AG04449 (cell line): ENCODE measurements around the gene ERBIN.

Experiments used
- CTCF ChIA-PET: fragments of 350-600 bp; formaldehyde crosslinking; extraction: SDS; loops from one replicate; lab custom pipeline; 2021; ENCODE audit warnings: antibody characterized with exemption; lab: Yijun Ruan, JAX
- POLR2A ChIA-PET: fragments of 400-600, 350-600 bp; formaldehyde crosslinking; extraction: SDS; loops from one replicate; lab custom pipeline; 2020; ENCODE audit warnings: antibody characterized with exemption, inconsistent platforms; lab: Yijun Ruan, JAX
- DNase-seq: peaks from one replicate; pipeline ENCODE4 v3.0.0-alpha.2; 2010; ENCODE audit warnings: low read depth, low spot score
- H3K4me3 ChIP-seq: 2 replicates; pipeline ENCODE4 v1.5.1; 2011; ENCODE audit warnings: low read depth, mild to moderate bottlenecking, control low read depth, low read length
- TF ChIP-seq, protein P1 (sequence below): IDR thresholded peaks from one replicate; pipeline ENCODE4 v1.5.1; 2011; ENCODE audit warnings: mild to moderate bottlenecking, moderate library complexity, low read length, control low read depth, inconsistent platforms; ENCODE audit not compliant: insufficient read depth; ENCODE audit errors: missing control alignments

Gene ERBIN

DNA sequence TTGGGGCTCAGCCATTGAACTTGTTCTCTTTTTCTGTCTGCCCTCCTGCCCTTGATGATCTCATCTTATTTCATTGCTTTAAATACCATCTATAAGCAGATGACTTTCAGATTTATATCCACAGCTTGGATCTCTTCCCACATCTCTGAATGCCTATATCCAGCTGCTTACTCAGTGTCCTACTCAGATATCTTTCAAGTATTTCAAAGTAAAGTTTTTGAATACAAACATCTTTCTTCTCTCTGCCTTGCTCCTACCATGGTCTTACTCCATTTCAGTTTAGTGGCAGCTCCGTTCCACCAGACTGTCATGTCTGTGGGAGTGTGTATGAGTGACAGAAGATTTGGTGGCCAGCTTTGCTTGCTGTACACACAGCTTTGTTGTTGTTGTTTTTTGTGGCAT lies 59.7 kb downstream of the ERBIN start:
- no peak overlapping the region; the same call in 1 of the 2 replicates for H3K4me3 ChIP-seq
- ChIA-PET POLR2A (interaction anchor here (0.6 kb wide), 1 partner anchor 65 kb away, joined by 3 read pairs; no protein-coding TSS in a partner anchor), CTCF (interaction anchor here (1.0 kb wide), 1 partner anchor 244 kb away, joined by 3 read pairs; no protein-coding TSS in a partner anchor)
- DNase-seq = peak; percentile 73
- TF ChIP-seq, protein P1, sequence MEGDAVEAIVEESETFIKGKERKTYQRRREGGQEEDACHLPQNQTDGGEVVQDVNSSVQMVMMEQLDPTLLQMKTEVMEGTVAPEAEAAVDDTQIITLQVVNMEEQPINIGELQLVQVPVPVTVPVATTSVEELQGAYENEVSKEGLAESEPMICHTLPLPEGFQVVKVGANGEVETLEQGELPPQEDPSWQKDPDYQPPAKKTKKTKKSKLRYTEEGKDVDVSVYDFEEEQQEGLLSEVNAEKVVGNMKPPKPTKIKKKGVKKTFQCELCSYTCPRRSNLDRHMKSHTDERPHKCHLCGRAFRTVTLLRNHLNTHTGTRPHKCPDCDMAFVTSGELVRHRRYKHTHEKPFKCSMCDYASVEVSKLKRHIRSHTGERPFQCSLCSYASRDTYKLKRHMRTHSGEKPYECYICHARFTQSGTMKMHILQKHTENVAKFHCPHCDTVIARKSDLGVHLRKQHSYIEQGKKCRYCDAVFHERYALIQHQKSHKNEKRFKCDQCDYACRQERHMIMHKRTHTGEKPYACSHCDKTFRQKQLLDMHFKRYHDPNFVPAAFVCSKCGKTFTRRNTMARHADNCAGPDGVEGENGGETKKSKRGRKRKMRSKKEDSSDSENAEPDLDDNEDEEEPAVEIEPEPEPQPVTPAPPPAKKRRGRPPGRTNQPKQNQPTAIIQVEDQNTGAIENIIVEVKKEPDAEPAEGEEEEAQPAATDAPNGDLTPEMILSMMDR = no peak

DNA sequence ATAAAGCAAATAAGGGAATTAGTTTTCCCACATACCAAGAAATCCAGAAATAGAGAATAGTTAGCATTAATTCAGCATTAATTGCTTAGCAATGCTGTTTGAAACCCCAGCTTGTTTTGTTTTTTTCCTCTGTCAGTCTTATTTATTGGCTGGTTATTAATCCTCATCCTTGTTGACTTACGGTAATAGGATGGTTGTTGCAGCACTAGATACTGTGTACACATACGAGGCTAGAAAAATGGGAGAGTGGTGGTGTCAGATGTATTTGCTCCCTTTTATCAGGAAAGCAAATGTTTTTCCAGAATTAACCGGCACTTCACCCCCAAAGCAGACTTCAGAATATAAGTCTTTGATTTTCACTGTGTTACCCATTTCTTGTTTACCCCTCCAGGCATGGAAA lies 60.4 kb downstream of the ERBIN start:
- ChIA-PET CTCF (interaction anchor here (1.0 kb wide), 1 partner anchor 244 kb away, joined by 3 read pairs; no protein-coding TSS in a partner anchor), POLR2A (no interaction called here)
- TF ChIP-seq, protein P1 = no peak
- no peak for DNase-seq
- H3K4me3 ChIP-seq = no peak overlapping the region

DNA sequence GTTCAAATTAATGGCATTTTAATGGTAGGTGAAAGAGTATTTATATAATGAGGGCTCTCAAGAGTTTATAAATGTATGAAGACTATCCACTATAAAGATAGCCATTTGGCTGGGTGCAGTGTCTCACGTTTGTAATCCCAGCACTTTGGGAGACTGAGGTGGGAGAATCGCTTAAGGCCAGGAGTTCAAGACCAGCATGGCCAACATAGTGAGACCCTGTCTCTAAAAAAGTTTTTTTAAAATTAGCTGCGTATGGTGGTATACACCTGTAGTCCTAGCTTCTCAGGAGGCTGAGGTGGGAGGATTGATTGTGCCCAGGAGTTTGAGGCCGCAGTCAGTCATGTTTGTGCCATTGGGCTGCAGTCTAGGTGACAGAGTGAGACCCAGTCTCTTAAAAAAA lies 61.6 kb downstream of the ERBIN start:
- no peak overlapping the region for H3K4me3 ChIP-seq
- no peak for DNase-seq
- ChIA-PET CTCF (no interaction called here), POLR2A (no interaction called here)
- TF ChIP-seq, protein P1 = no peak

DNA sequence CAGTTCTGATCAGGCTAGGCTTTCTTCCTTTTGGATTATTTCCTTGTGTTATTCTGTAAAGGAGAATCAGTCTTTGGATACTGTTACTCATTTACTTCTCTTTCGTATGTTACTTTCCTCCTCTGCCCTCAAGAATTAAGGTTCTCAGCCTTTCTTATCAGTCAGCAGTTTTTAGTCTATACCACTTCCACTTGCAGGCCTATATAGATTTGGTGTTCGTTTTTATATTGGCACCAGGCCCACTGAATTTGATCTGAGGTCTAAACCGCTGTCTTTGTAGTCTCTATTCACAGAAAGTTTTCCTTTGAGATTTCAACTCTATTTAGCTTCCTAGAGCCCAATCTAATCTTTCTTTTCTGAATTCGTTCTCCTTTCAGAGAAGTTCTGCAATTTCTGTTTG lies 62.8 kb downstream of the ERBIN start:
- no peak overlapping the region for H3K4me3 ChIP-seq
- TF ChIP-seq, protein P1 = no peak
- ChIA-PET POLR2A (no interaction called here), CTCF (no interaction called here)
- DNase-seq = no peak

DNA sequence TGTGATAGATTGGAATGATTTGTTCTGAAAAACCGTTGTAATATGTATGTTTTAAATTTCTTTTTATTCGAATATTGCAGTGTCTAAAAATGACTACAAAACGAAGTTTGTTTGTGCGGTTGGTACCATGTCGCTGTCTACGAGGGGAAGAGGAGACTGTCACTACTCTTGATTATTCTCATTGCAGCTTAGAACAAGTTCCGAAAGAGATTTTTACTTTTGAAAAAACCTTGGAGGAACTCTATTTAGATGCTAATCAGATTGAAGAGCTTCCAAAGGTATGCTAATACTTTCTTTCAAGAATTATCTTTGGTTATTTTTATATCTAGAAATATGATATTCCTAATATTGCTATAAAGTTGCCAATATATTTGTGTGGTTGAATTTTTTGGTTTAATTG lies 66.3 kb downstream of the ERBIN start:
- no peak for DNase-seq
- no peak overlapping the region for H3K4me3 ChIP-seq
- POLR2A ChIA-PET = no interaction called here
- CTCF ChIA-PET = interaction anchor here (1.2 kb wide), 2 partner anchors 9 to 21 kb away, joined by 3 read pairs; no protein-coding TSS in a partner anchor
- TF ChIP-seq, protein P1 = no peak

DNA sequence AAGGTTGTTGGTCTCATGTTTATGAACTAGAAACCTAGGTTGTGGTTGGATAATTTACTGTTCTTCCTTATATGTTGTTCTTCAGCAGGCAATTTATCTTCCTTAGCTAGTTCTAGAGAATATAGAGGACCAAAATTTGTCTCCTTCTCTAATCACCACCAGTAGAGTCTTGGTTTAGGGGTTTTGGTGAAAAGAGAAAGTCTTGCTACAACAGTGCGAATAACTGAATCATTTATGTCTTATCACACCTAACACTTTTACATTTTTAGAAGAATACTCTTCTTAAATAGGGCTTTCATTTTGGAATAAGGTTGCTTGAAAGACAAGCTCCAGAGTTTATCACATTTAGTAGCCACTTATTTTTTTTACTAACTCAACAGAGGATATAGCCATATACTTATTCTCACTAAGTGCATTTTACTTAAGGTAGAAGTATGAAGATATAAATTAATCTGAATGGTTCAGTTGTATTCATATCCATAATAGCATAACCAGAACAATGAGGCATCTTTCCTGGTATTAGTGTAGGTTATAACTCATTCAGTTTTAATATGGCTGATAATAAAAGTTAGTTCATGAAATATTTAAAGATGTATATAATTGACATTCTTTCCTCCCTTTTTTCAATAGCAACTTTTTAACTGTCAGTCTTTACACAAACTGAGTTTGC lies 67.9 kb downstream of the ERBIN start:
- CTCF ChIA-PET = interaction anchor here (1.2 kb wide), 1 partner anchor 8 kb away, joined by 3 read pairs; no protein-coding TSS in a partner anchor

More for the DNA sequence above, 67.9 kb downstream of the ERBIN start:
- TF ChIP-seq, protein P1 = no peak
- no peak overlapping the region for H3K4me3 ChIP-seq
- DNase-seq = no peak
- POLR2A ChIA-PET = no interaction called here
